HG02981 (cell line): ENCODE data around the gene GP2.
"Not testable (repeated sequence)": the region's sequence is repeated elsewhere in the genome, so short reads cannot be mapped to it uniquely, and the experiment has no call there.

Source experiments
- ATAC-seq: cut with Tn5 transposase; IDR thresholded peaks from one replicate; pipeline ENCODE4 v1.9.1; 2021; ENCODE audit warnings: mild to moderate bottlenecking, moderate library complexity; ENCODE audit not compliant: unreplicated experiment

GP2 gene

GRCh38 chr16:20326321-20326720 is 992 bp downstream of the GP2 start:
- no peak for ATAC-seq

- no peak for ATAC-seq
Measured at GRCh38 chr16:20325005-20325404, 2.3 kb downstream of the GP2 start.

GRCh38 chr16:20323591-20324117 is 3.7 kb downstream of the GP2 start:
- no peak for ATAC-seq

GRCh38 chr16:20322696-20323095 is 4.6 kb downstream of the GP2 start:
- no peak for ATAC-seq

- ATAC-seq = no peak
Measured at GRCh38 chr16:20321671-20322070, 5.6 kb downstream of the GP2 start.

GRCh38 chr16:20321051-20321450 is 6.3 kb downstream of the GP2 start:
- not testable (repeated sequence) for ATAC-seq

GRCh38 chr16:20320592-20320991 is 6.7 kb downstream of the GP2 start:
- ATAC-seq = no peak

- ATAC-seq = no peak
Measured at GRCh38 chr16:20320178-20320577, 7.1 kb downstream of the GP2 start.

- ATAC-seq = no peak
Measured at GRCh38 chr16:20319406-20319805, 7.9 kb downstream of the GP2 start.

- ATAC-seq = no peak
Measured at GRCh38 chr16:20318437-20318836, 8.9 kb downstream of the GP2 start.

GRCh38 chr16:20318006-20318405 is 9.3 kb downstream of the GP2 start:
- ATAC-seq = no peak

- ATAC-seq = no peak
Measured at GRCh38 chr16:20317117-20317516, 10.2 kb downstream of the GP2 start.

GRCh38 chr16:20316715-20317114 is 10.6 kb downstream of the GP2 start:
- no peak for ATAC-seq

- ATAC-seq = no peak
Measured at GRCh38 chr16:20315764-20316163, 11.5 kb downstream of the GP2 start.

- no peak for ATAC-seq
Measured at GRCh38 chr16:20314575-20314974, 12.7 kb downstream of the GP2 start.

GRCh38 chr16:20313741-20314140 is 13.6 kb downstream of the GP2 start:
- ATAC-seq = no peak

GRCh38 chr16:20312536-20313095 is 14.7 kb downstream of the GP2 start:
- ATAC-seq = not testable (repeated sequence)

GRCh38 chr16:20311548-20311947 is 15.8 kb downstream of the GP2 start:
- no peak for ATAC-seq

GRCh38 chr16:20310421-20311395 is 16.6 kb downstream of the GP2 start:
- ATAC-seq = no peak

GRCh38 chr16:20309786-20310185 is 17.5 kb downstream of the GP2 start:
- ATAC-seq = no peak

GRCh38 chr16:20308801-20309590 is 18.3 kb downstream of the GP2 start:
- no peak for ATAC-seq
